ENCODE data around the gene SERPINA10. TPM values are rescaled to one million over a fixed set of nuclear protein-coding genes. Genes with fewer than 3 reads are reported as not detected.

The SERPINA10 gene
- total and polyA plus RNA-seq, 10 of the 15 experiments (the other 5 are each of a cell fraction or from before 2014, with no cell fraction given) = not detected

DNA sequence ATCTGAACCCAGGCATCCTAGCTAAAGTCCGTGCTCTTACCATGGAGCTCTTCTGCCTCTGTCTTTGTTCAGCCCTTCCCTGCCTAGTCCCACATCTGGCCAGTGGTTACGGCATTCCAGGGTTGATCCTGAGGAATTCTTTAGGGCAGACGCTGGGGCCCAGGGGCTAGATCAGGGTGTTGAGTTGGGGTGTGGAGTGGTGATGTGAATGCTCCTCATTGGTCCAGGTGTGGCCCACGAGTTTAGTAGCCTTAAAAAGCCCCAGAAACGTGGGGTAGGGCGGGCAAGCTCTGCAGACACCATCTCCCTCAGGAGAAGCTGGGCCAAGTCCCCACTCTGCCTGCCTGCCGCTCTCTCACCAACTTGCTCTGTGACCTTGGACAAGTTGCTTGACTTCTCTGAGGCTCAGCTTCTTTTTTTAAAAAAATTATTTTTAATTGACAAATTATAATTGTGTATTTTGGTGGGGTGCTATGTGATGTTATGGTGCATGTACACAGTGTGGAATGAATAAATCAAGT is 39.1 kb upstream of the SERPINA10 start (continued):
- TF ChIP-seq, protein P1, sequence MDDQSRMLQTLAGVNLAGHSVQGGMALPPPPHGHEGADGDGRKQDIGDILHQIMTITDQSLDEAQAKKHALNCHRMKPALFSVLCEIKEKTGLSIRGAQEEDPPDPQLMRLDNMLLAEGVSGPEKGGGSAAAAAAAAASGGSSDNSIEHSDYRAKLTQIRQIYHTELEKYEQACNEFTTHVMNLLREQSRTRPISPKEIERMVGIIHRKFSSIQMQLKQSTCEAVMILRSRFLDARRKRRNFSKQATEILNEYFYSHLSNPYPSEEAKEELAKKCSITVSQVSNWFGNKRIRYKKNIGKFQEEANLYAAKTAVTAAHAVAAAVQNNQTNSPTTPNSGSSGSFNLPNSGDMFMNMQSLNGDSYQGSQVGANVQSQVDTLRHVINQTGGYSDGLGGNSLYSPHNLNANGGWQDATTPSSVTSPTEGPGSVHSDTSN (IDR thresholded peaks at IDR 0.05; ENCODE audit: insufficient replicate concordance, low read depth, low read length) = no peak
- TF ChIP-seq, protein P2, sequence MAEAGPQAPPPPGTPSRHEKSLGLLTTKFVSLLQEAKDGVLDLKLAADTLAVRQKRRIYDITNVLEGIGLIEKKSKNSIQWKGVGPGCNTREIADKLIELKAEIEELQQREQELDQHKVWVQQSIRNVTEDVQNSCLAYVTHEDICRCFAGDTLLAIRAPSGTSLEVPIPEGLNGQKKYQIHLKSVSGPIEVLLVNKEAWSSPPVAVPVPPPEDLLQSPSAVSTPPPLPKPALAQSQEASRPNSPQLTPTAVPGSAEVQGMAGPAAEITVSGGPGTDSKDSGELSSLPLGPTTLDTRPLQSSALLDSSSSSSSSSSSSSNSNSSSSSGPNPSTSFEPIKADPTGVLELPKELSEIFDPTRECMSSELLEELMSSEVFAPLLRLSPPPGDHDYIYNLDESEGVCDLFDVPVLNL (IDR thresholded peaks at IDR 0.05; ENCODE audit: low read depth, low read length) = no peak

DNA sequence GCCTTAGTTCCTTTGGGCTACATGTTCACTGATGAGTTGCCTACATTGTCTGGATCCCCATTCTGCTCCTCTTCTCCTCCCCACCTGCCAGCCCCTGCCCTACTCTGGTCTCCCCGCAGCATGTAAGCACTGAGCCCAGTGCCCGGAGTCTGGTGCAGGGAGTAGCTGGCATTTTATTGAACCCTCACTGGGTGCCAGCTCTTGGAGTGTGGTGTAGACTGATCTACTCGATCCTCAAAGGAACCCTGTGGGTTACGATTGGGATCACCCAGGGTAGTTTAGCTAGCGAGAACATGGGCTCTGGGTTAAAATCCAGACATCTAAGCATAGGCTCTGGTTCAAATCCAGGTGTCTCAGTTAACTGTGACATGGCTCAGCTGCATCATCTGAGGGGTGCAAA is 38.4 kb upstream of the SERPINA10 start:
- Histone ChIP-seq H3K79me2 (ENCODE audit: control insufficient read depth, insufficient read depth, low read length) (no peaks in the 10 kb centered on the region), H3K9me3 (replicated peaks; ENCODE audit: control insufficient read depth, insufficient read depth, low read length) (no peaks in the 10 kb centered on the region), H3K4me2 (ENCODE audit: control insufficient read depth, insufficient read depth) (no peak overlapping the region), H3K9ac (ENCODE audit: control insufficient read depth, insufficient read depth, low read length) (no peak overlapping the region), H2AFZ (ENCODE audit: control insufficient read depth, low read depth, low read length) (no peak overlapping the region), H3K27me3 (replicated peaks in 1 of 2; ENCODE audit: control insufficient read depth in 2 of 2, insufficient read depth in 2 of 2, low read length in 1 of 2) (no peaks in the 10 kb centered on the region), H3K27ac (ENCODE audit: control insufficient read depth, insufficient read depth) (no peak overlapping the region), H4K20me1 (ENCODE audit: control insufficient read depth, insufficient read depth) (no peaks in the 10 kb centered on the region), H3K4me3 (no peak overlapping the region), H3K36me3 (ENCODE audit: control insufficient read depth in 2 of 2, insufficient read depth in 2 of 2, low read length in 1 of 2) (no peaks in the 10 kb centered on the region), H3K4me1 (ENCODE audit: control insufficient read depth, insufficient read depth, low read length) (no peaks in the 10 kb centered on the region)
- POLR2A ChIA-PET = no interaction called here
- 38% methylated on average over 5 of the region's 5 CpGs for WGBS (ENCODE audit: insufficient coverage, insufficient replicate concordance, low lambda C conversion rate, missing lambda C conversion rate)
- intact Hi-C loops (cut with micrococcal nuclease; ENCODE audit: unreplicated experiment) (no loop called here), in situ Hi-C loops (cut with MboI) (no loop called here)
- DNase-seq (ENCODE audit: low read depth, low spot score) (no peak), FAIRE-seq (no peak), ATAC-seq (no peak)
- SMC1A ChIA-PET (ENCODE audit: uncharacterized antibody, unreplicated experiment) = no interaction called here
- RAD21 ChIA-PET (ENCODE audit: unreplicated experiment) = no interaction called here
- TF ChIP-seq RAD51 (IDR thresholded peaks at IDR 0.05) (no peak), POU2F2 (IDR thresholded peaks at IDR 0.05; ENCODE audit: borderline replicate concordance, low read depth, low read length) (no peak), BMI1 (IDR thresholded peaks at IDR 0.05; ENCODE audit: borderline replicate concordance) (no peak), ZNF217 (IDR thresholded peaks at IDR 0.05) (no peak)
- TF ChIP-seq, protein P3, sequence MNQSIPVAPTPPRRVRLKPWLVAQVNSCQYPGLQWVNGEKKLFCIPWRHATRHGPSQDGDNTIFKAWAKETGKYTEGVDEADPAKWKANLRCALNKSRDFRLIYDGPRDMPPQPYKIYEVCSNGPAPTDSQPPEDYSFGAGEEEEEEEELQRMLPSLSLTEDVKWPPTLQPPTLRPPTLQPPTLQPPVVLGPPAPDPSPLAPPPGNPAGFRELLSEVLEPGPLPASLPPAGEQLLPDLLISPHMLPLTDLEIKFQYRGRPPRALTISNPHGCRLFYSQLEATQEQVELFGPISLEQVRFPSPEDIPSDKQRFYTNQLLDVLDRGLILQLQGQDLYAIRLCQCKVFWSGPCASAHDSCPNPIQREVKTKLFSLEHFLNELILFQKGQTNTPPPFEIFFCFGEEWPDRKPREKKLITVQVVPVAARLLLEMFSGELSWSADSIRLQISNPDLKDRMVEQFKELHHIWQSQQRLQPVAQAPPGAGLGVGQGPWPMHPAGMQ (IDR thresholded peaks at IDR 0.05; ENCODE audit: borderline replicate concordance) = no peak
- TF ChIP-seq, protein P4, sequence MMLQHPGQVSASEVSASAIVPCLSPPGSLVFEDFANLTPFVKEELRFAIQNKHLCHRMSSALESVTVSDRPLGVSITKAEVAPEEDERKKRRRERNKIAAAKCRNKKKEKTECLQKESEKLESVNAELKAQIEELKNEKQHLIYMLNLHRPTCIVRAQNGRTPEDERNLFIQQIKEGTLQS (IDR thresholded peaks at IDR 0.05; ENCODE audit: borderline replicate concordance, extremely low read depth, low read depth, low read length) = no peak
- TF ChIP-seq, protein P5, sequence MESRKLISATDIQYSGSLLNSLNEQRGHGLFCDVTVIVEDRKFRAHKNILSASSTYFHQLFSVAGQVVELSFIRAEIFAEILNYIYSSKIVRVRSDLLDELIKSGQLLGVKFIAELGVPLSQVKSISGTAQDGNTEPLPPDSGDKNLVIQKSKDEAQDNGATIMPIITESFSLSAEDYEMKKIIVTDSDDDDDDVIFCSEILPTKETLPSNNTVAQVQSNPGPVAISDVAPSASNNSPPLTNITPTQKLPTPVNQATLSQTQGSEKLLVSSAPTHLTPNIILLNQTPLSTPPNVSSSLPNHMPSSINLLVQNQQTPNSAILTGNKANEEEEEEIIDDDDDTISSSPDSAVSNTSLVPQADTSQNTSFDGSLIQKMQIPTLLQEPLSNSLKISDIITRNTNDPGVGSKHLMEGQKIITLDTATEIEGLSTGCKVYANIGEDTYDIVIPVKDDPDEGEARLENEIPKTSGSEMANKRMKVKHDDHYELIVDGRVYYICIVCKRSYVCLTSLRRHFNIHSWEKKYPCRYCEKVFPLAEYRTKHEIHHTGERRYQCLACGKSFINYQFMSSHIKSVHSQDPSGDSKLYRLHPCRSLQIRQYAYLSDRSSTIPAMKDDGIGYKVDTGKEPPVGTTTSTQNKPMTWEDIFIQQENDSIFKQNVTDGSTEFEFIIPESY (IDR thresholded peaks at IDR 0.05) = no peak
- TF ChIP-seq, protein P6, sequence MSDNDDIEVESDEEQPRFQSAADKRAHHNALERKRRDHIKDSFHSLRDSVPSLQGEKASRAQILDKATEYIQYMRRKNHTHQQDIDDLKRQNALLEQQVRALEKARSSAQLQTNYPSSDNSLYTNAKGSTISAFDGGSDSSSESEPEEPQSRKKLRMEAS (IDR thresholded peaks at IDR 0.05; ENCODE audit: low read depth, low read length) = no peak
- CTCF ChIA-PET = no interaction called here
- BruUV-seq (replicated peaks) = no TSS peak

All from GM12878 (cell line).